GM06990 (cell line): ENCODE results near the gene FMO2.

Experiments used
- DNase-seq: peaks from one replicate; pipeline ENCODE4 v3.0.0-alpha.2; 2011; ENCODE audit not compliant: insufficient read length; ENCODE audit errors: extremely low read depth
- H3K27me3 ChIP-seq: replicated peaks from 2 replicates; pipeline ENCODE4 v1.6.0; 2011; ENCODE audit warnings: low read length; ENCODE audit not compliant: control insufficient read depth, insufficient read depth
- H3K36me3 ChIP-seq: 2 replicates; pipeline ENCODE4 v1.5.1; 2011; ENCODE audit warnings: low read length; ENCODE audit not compliant: control insufficient read depth, insufficient read depth
- H3K4me3 ChIP-seq: replicated peaks from 2 replicates; pipeline ENCODE4 v1.5.1; 2011; ENCODE audit warnings: low read depth, mild to moderate bottlenecking, control low read depth, low read length
- TF ChIP-seq, protein P1 (sequence below): IDR thresholded peaks from 2 replicates; pipeline ENCODE4 v1.5.1; 2011; ENCODE audit warnings: low read length, control low read depth, mild to moderate bottlenecking, inconsistent platforms; ENCODE audit not compliant: insufficient read depth, poor library complexity, severe bottlenecking

The FMO2 gene

GRCh38 chr1:171185091-171185490 is at the start of gene FMO2:
Gene FMO2 (plus strand): TSS chr1:171185300. CDS start chr1:171185714, 414 bp downstream.
- TF ChIP-seq, protein P1, sequence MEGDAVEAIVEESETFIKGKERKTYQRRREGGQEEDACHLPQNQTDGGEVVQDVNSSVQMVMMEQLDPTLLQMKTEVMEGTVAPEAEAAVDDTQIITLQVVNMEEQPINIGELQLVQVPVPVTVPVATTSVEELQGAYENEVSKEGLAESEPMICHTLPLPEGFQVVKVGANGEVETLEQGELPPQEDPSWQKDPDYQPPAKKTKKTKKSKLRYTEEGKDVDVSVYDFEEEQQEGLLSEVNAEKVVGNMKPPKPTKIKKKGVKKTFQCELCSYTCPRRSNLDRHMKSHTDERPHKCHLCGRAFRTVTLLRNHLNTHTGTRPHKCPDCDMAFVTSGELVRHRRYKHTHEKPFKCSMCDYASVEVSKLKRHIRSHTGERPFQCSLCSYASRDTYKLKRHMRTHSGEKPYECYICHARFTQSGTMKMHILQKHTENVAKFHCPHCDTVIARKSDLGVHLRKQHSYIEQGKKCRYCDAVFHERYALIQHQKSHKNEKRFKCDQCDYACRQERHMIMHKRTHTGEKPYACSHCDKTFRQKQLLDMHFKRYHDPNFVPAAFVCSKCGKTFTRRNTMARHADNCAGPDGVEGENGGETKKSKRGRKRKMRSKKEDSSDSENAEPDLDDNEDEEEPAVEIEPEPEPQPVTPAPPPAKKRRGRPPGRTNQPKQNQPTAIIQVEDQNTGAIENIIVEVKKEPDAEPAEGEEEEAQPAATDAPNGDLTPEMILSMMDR = no peak
- no peak within 1 kb of the TSS for H3K4me3 ChIP-seq
- no peaks in the 10 kb centered on the region; the same call in none of the 2 replicates for H3K27me3 ChIP-seq
- DNase-seq = no peak
- no peaks in the 10 kb centered on the region for H3K36me3 ChIP-seq

DNA sequence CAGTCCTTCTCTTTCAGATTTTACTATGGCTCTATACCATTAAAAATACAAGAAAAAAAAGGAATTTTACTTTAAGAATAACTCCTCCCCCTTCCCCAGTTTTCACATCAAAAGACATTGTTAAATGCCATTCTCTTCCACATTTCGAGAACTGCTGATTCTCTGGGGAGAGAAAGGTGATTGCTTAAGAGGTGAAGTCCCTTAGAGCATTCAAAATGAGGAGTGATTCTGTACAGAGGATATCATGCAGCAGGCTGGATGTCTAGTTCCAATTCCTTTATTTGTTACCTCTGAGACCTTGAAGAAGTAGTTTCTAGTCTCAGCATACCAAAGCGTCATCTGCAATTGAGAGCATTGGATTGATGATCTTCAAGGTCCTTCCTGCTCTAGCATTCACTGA is 47.5 kb upstream of the FMO2 start:
- DNase-seq = no peak
- Histone ChIP-seq H3K36me3 (no peaks in the 10 kb centered on the region), H3K4me3 (no peak overlapping the region), H3K27me3 (no peaks in the 10 kb centered on the region; the same call in none of the 2 replicates)
- TF ChIP-seq, protein P1 = no peak

DNA sequence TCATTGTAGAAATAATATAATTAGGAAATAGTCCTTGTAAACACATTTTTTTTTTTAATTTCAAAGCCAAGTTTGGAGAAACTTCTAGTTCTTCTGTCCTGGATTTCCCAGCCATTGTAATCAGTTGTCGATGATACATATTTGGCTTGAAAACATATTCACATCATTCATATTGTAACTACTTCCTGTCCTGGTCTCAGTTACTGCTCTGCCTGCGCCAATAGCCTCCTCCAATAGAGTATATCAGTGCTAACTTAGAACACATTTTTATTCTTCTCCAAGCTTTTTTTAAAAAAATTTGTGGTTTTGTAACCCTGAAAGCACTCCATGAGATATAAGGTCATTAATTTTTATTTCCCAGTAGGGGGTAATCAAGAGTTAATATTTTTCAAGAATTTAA is 46.1 kb upstream of the FMO2 start:
- no peak for DNase-seq
- Histone ChIP-seq H3K36me3 (no peaks in the 10 kb centered on the region), H3K27me3 (no peaks in the 10 kb centered on the region; the same call in none of the 2 replicates), H3K4me3 (no peak overlapping the region)
- TF ChIP-seq, protein P1 = no peak

- TF ChIP-seq, protein P1 = no peak
- DNase-seq = no peak
- Histone ChIP-seq H3K36me3 (no peaks in the 10 kb centered on the region), H3K27me3 (no peaks in the 10 kb centered on the region; the same call in none of the 2 replicates), H3K4me3 (no peak overlapping the region)
Measured at GRCh38 chr1:171139890-171140289, 45.2 kb upstream of the FMO2 start.

DNA sequence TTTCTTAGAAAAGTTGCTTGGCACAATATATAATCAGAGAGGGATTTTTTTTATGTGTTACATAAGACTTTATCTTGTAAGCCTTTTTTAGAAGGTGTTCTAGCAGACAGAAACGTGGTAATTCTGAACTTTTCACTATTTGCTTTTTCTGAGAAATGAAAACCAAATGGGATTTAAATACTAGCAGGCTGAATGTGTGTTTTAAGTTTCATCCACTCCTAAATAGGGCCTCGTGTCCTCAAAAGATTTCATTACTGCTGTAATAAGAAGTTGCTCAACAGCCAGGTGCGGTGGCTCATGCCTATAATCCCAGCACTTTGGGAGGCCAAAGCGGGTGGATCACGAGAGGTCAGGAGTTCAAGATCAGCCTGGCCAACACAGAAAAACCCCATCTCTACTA is 44.7 kb upstream of the FMO2 start:
- no peaks in the 10 kb centered on the region; the same call in none of the 2 replicates for H3K27me3 ChIP-seq
- TF ChIP-seq, protein P1 = no peak
- no peak for DNase-seq

More for the DNA sequence above, 44.7 kb upstream of the FMO2 start:
- Histone ChIP-seq H3K4me3 (no peak overlapping the region), H3K36me3 (no peaks in the 10 kb centered on the region)
